Measurements from ENCODE around the gene C1orf141.
"Not testable (repeated sequence)": the region's sequence is repeated elsewhere in the genome, so short reads cannot be mapped to it uniquely, and the experiment has no call there.

C1orf141 gene

DNA sequence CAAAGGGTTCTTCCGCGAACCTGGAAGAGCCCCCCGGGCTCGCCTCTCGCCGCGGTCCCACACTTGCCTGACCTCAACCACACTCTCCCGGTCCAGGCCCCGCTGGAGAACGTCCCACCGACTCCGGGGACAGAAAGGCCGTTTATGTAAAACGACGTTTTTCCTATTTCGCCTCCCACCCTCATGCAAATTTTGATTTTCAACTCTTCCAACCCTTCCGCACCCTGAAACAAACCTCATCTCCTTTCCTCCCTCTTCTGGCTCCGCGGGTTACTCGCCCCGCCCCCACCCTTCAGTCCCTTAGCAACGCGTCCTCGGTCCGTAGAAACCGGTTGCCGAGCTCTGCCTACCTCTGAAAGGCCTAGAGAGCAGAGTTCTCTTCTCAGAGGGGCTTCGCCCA, at the start of gene C1orf141:
C1orf141 (minus strand) TSS at position 276 of the 400 bp plus-strand sequence. CDS start 7,730 bp downstream, outside the sequence.
- no peak for DNase-seq

DNA sequence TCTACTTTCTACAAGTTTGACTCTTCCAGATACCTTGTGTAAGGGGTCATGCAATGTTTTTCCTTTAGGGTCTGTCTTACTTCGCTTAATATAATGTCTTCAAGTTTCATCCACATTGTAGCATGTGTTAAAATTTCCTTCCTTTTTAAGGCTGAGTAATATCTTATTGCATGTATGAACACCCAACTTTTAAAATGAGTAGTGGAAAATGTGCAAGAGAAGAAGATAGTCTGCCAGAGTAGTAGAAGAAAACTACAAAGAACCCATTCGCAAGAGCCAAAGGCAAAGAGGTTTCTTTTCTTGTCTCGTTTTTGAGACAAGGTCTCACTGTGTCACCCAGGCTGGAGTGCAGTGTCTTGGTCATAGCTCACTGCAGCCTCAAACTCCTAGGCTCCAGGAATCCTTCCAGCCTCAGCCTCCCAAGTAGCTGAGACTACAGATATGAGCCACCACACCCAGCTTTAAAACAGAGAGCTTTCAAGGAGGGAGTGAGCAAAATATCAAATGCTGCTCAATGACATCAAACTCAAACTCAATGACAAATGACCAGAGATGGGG, 40.8 kb upstream of the C1orf141 start:
- no peak for DNase-seq

DNA sequence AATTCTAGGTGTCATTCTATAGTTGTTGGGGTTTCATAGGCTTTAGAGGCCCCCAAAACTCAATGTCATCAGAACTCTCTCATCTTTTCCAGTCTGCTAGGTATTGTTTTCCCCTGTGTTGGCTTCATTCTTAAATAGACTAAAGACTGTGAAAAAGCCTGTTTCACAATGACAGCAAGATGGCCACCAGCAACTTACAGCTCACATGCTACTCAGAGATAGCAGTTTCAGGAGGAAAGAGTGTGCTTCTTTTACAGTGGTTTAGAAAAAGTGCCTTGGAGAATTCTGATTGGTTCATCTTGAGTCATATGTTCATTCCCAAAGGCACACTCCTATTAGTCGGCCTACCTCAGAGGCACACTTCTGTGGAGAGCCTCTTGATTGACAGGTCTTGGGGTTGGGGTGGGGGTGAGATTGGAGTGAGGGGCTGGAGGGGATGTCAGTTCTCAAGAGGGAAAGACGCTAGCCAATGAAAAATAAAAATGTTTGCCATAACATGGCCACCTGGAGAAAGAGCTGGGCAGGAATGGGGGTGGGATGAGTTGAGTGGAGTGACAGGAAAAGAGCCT, 40.0 kb upstream of the C1orf141 start:
- no peak for DNase-seq

DNA sequence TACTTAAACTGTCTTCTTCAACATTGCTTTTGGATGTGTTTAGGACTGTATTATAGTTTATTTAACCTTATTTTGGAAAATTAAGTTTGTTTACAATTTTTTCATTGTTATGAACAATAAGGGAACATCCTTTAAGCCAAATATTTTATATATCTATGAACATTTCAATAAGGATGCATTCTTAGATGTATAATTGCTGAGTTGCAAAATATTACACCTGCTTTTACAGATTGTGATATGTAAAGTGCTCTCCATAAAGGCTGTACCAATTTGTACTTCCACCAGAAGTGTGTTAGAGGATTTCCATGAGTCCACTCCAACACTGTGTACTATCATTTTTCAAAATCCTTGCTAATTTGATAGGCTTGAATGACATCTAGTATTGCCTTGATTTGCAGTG, 39.2 kb upstream of the C1orf141 start:
- DNase-seq: no peak

DNA sequence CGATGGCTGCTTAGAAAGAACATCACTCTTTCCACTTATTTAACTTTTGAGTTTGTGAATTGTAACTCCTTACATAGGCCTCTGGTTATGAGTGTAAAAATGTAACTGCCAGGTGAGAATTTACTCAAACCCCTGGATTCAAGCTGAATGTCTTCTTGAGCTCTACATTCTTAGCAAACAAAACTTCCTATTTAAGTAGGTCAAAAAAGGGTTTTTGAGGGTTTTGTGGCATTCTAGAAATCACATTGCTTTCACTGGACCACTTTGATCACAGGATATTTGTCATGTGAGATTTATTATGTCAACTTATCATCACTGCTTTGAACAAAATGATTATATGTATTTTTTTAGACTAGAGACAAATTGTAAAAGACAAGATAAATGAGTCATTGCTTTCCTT, 37.2 kb upstream of the C1orf141 start:
- no peak for DNase-seq

DNA sequence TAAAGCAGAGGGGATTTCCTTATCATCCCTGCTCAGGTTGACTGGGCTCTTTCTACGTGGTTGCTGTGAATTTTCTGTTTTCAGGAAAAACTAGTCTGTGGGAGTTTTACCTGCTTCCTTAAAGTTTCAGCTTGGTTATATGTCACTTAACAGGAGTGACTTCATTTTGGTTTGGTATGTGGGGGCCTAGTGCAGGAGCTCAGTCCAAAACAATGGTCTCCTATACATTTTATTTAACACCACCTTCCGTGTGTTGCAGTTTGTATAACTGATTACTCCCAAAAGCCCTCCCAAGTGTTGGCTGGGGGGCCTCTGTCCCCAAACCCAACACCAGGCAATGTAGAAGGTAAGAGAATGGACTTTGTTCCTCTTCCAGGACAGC, 36.8 kb upstream of the C1orf141 start:
- no peak for DNase-seq

DNA sequence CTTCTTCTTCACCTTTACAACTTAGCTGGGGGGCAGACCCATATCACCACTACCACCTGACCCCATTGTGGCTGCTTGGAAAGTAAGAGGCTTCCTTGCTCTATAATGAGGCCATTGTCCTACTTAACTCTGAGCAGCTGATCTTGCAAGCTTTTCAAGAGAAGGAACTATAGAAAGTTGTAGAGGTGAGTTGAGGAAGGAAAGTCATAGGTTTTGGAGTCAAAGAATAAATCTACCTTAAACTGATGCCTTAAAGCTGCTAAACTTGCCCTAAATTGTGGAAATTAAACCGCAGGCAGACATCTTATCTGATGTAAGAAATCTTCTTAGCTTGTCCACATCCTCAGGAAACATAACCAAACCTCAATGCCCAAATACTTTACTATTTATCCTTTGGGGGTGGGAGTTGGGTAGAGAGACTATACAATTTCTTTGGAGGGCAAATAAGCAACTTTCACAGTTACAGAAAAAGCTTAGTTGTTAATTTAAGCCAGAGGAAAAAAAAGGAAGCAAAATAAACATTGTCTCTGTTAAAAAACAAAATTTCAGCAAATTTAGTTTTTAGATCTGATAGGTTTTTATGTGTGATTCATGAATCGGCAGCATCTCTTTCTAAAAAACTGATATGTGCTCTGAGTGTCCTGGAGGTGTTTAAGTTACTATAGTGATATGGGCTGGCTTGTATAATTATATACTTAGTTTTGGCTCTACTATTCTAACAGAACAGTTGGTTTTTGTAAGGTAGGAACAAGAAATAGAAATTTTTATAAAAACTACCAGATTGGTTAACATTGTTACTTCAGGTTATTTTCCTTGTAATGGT, 36.2 kb upstream of the C1orf141 start:
- no peak for DNase-seq

DNA sequence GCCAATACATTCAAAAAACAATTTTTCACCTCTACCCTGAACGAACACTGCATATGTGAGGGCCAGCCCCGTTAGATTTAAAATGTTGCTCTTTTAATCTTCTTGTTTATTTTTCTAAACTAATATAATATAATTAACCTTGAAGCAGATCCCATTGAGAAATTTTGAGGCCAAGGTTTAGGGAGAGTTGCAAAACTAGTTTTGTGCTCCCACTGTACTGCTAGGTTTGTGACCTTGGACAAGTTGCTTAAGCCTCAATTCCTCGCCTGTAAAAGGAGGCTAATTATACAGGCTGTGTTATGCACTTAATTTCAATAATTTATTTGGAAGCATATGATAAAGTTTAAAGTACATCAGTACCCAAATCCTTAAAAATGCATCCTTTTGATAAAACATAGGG, 35.2 kb upstream of the C1orf141 start:
- DNase-seq: no peak

DNA sequence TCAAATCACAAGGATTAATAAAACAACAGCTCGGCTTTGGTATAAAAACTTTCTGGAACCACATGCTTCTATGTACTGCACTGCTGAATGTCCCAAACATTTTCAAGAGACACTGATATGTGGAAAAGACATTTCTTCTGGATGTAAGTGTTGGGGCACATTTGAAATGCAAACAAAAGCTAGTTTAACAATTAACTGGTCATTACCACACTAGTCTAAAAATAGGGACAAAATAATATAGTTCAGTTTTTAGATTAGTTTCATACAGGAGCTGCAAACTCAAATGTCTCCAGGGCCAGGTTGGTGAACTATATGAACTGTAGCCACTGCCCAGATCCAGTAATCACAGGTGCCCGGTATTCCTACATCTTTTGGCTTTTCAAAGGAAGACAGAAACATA, 34.7 kb upstream of the C1orf141 start:
- DNase-seq: no peak

DNA sequence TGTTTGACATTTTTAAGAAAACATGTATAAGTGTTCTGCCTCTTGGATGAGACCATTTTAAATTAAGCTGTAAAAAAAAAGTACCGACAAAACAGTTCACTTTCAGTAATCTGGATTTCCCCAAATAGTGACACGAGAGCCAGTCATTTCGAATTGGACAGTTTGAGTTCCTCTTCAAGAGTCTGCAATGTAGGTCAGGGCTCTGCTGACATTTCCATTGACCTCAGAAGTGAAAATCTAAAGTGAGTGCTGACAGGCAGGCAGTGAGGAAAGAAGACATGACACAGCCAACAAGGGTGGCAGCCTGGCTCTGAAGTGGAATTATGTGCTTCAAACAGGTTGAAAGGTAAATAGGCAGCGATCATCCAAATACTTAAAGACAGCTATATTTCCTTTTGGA, 31.4 kb upstream of the C1orf141 start, which contains the start of gene IL23R:
IL23R (plus strand) TSS at position 259 of the 400 bp plus-strand sequence. CDS start 1,667 bp downstream, outside the sequence.
- no peak for DNase-seq

DNA sequence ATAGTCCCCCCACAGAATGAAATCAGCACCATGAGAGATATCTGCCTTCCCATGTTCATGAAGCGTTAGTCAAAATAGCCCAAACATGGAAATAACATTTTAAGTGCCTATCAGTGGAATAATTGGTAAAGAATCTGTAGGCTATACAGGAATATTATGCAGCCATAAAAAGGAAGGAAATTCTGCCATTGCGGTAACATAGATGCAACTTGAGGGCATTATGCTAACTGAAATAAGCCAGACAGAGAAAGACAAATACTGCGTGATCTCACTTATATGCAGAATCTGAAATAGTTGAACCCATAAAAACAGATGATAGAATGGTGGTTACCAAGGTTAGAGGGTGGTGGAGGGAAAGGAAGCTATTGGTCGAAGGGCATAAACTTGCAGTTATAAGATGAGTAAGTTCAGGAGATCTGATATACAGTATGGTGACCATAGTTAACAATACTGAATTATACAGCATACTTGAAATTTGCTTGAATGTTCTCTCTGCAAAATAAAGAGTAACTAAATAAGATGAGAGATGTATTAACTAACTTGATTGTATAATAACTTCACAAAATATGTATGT, 30.8 kb upstream of the C1orf141 start:
- DNase-seq: no peak

DNA sequence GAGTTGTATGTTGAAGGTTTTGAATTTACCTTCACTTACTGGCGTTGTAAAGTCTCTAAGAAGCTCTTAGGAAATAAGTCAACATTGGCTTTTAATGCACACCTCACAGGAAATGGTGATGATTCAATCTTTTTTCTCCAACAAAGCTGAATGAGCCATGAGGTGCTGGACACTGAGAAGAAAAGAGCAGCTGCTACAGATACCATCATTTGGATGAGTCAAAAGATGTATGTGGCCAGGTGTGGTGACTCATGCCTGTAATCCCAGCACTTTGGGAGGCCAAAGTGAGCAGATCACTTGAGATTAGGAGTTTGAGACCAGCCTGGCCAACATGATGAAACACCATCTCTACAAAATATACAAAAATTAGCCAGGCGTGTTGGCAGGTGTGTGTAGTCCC, 28.2 kb upstream of the C1orf141 start:
- DNase-seq: peak; percentile 16

DNA sequence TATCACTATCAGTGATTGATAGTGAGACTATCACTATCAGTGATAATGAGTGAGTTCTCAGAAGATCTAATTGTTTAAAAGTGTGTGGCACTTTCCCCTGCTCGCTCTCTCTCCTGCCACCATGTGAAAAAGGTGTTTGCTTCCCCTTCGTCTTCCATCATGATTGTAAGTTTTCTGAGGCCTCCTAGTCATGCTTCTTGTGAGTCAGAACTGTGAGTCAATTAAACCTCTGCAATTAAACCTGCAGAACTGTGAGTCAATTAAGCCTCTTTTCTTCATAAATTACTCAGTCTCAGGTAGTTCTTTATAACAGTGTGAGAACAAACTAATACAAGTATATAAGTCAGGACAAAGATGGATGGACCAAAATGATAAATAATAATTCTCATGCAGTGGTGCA, 24.5 kb upstream of the C1orf141 start:
- no peak for DNase-seq

DNA sequence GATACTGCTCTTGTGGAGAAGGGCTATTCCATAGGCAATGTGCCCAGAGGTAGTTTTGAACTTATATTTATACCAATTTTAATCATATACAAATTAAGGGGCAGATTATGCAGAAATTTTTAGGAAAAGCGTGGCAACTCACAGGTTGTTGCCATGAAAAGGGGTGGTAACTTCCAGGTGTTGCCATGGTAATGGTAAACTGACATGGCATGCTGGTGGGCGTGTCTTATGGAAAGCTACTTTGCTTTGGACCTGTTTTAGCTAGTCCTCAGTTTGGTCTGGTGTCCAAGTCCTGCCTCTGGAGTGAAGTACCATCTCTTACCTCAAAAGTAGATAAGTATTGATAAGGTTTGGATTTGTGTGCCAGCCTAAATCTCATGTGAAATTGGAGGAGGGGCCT, 23.6 kb upstream of the C1orf141 start:
- DNase-seq: no peak

DNA sequence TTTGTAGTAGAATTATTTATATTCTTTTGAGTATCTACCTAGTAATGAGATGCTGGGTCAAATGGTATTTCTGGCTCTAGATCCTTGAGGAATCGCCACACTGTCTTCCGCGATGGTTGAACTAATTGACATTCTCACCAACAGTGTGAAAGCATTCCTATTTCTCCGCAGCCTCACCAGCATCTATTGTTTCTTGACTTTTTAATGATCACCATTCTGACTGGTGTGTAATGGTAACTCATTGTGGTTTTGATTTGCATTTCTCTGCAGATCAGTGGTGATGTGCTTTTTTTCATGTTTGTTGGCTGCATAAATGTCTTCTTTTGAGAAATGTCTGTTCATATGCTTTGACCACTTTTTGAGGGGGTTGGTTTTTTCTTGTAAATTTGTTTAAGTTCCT, 16.2 kb upstream of the C1orf141 start:
- no peak for DNase-seq

DNA sequence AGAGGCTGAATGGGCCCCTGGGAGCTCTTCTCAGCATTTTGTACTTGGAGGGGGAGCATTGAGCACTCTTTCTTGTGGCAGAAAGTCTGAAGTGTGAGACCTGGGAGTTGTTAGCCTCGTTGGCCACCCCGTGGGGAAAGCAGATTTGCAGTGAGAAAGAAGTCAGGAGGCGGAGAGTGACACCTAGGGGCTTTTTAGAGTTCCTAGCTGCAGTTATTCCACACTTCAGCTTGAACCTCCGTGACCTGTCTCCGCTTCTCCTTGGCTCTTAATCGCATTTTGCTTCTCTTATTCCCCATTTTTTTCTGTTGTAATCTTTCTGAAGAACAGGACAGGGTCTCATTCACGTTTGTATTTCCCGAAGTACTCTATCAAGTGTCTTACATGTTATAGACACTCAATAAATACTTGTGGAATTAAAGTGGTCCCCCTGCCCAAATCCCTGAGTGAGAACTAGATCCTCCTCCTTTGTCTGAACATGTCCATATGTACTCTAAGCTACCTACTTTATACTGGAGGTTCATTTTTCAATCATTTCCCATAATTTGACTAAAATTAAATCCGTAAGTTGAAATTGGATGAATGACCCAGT, 14.5 kb upstream of the C1orf141 start:
- DNase-seq: peak; percentile 70

DNA sequence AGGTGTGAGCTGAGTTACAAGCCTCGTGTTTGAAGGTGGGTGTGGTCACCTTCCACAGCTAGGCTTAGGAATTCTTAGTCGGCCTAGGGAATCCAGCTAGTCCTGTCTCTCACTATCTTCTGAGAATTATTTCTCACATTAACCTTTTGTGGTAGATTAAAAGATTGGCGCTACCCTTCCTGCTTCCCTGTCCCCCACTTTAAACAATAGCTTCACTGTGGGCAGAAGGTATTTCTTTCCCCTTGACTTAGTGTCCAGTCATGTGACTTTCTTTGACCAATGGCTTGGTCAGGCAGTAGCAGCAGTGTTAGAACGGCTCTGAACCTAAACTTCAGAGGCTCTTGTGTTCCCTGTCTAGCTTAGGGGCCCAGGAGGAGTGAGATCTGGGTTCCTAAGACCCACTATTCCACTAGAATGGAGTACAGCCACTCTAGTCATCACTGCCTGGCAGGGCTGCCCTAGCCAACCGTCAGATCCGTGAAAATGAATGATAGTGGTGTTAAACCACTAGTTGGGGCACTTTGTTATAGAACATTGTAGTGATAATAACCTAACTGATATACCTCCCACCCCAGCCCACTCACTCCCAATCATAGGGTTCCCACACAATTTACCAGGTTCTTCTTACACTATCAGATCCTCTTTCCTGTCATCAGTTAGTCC, 13.9 kb upstream of the C1orf141 start:
- DNase-seq: no peak

DNA sequence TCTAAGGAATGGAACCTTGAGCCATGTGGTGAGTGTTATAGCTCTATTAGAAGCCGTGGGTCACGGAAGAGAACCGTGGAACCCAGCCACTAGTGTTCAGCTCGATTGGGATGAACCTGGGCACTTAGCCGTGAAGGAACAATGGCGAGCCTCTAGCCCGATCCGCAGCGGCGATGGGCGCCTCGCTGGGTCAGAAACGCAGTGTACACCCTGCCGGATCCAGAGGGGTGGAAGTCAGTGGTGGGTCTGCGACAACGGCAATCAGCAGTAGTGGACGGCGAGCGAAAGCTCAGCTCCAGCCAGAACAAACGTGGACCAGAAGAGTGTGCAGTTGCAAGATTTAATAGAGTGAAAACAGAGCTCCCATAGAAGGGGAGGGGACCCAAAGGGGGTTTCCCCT, 13.2 kb upstream of the C1orf141 start:
- not testable (repeated sequence) for DNase-seq

DNA sequence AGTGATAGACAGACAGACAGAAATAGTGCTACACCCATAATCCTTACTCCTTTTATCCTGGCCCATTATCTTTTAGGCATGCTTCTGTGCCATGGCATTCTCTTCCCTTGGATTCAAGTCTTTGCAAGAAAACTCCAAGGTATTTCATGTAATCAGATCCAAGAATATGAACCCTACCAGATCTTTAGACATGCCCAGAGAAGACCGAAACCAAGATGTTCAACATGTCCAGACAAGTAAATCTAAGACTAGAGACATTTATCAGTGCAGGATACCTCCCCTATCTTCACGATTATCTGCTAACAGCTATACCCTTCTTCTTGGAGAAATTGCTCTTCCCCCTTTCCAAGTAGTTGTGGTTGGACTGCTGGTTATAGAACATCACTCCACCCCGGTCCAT, 11.8 kb upstream of the C1orf141 start:
- DNase-seq: no peak

DNA sequence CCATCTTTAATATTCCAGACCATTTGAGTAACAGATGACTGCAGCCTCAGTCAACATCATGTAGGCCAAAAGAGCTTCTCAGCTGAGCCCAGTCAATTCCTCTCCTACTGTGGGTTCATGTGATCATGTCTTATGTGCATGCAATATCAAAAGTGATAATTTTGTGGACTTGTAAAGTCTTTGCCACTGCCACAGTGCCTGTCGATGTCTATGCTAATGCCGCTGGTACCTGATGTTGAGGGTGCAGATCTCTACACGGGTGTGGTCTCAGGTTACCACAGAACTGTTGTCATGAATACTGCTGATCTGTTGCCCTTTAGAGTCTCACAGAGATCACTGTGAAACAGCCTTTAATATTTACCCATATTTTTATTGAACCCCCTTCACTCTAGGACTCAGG, 11.3 kb upstream of the C1orf141 start:
- no peak for DNase-seq

DNA sequence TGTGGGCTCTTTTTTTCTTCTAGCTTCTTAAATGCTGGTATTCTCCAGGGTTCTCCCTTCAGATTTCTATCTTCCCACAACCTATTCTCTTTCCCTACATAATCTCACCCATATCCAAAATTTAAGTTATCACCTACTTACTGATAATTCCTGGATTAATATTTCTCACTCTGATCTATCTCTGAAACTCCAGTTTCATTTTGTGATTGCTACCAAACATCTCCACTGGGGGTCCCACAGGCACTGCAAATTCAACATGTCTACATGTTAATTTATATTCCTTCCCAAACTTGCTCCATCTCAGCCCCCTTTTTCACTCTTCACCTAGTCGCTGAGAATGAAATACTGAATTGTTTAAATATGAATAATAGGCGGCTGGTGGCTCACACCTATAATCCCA, 9.9 kb upstream of the C1orf141 start:
- no peak for DNase-seq

DNA sequence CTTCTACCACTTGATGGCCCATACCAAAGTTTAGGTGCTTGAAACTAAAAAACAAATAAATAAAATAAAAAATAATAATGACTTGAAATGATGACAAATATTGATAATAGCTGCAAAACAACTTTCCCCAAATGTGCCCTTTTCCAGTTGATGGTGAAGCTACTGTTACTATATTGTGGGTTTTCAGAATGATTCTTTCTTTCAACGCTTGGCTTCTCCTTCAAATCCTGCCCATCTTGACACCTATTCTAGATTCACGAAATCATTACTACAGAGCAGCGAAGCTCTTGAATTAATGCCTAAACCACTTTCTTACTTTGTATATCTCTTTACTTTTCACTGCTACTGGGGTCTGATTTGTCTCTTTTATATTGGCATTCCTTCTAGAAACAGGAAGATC, 9.2 kb upstream of the C1orf141 start:
- no peak for DNase-seq

DNA sequence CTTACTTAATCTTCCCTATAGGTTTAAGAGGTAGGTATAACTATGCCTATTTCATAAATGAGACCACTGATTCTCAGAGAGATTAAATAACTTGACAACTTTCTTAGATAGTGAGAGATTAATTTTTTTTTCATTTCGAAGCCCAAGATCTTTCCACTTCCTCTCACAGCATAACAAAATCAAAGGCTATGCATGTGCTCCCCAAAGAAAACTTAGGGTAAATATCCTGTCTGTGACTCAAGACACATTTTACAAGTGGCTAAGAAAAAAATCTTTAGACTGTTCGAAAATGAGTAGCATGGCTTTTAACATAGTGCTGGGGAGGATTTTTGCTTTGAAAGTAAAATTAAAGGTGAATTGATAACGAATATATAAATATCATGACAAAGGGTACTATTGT, 8.2 kb upstream of the C1orf141 start:
- no peak for DNase-seq
